IMR-90 (cell line): ENCODE measurements around the gene C2CD4C. TPM values are rescaled to one million over a fixed set of nuclear protein-coding genes. Genes with fewer than 3 reads are reported as not detected.

Experiments used
- ATAC-seq: fragments of 200-7000 bp; cut with Tn5 transposase; 2 replicates; pipeline ENCODE4 v1.9.1; 2020; ENCODE audit warnings: low read depth, mild to moderate bottlenecking, moderate library complexity
- BruUV-seq: library from RNA; stranded (reverse); fragments of 400-500 nt; replicated peaks from 2 replicates; lab custom pipeline; 2021; lab: Mats Ljungman, UMichigan
- CTCF ChIA-PET: fragments of 300-600 bp; formaldehyde crosslinking; extraction: SDS; loops from one replicate; lab custom pipeline; 2021; ENCODE audit warnings: antibody characterized with exemption; lab: Yijun Ruan, JAX
- POLR2A ChIA-PET: fragments of 300-600 bp; sonication (Branson Sonifier 250); formaldehyde crosslinking; loops from one replicate; lab custom pipeline; 2022; ENCODE audit warnings: antibody characterized with exemption; ENCODE audit not compliant: unreplicated experiment; lab: Charles Lee
- DNase-seq: peaks from one replicate; pipeline ENCODE4 v3.0.0; 2013
- H2AFZ ChIP-seq: replicated peaks from 2 replicates; pipeline ENCODE3; 2013; ENCODE audit warnings: low read length, mild to moderate bottlenecking; ENCODE audit not compliant: poor library complexity
- H2AK5ac ChIP-seq: 2 replicates; pipeline ENCODE4 v1.6.1; 2013; ENCODE audit warnings: low read depth, low read length, inconsistent platforms
- H2AK9ac ChIP-seq: replicated peaks from 2 replicates; pipeline ENCODE3; 2013; ENCODE audit warnings: mild to moderate bottlenecking, low read depth, low read length, moderate library complexity; ENCODE audit not compliant: poor library complexity
- H2BK120ac ChIP-seq: 2 replicates; pipeline ENCODE4 v1.6.1; 2013; ENCODE audit warnings: low read depth, low read length, inconsistent platforms
- H2BK15ac ChIP-seq: 3 replicates; pipeline ENCODE4 v1.6.1; 2013; ENCODE audit warnings: low read depth, low read length, inconsistent platforms
- H2BK20ac ChIP-seq: 2 replicates; pipeline ENCODE4 v1.6.1; 2013; ENCODE audit warnings: low read depth, mild to moderate bottlenecking, inconsistent platforms, low read length, moderate library complexity
- H2BK5ac ChIP-seq: 2 replicates; pipeline ENCODE4 v1.6.1; 2013; ENCODE audit warnings: mild to moderate bottlenecking, low read depth, low read length, inconsistent platforms; ENCODE audit not compliant: poor library complexity, severe bottlenecking
- H3K14ac ChIP-seq: replicated peaks from 2 replicates; pipeline ENCODE4 v1.6.1; 2013; ENCODE audit warnings: low read depth, low read length, inconsistent platforms
- H3K18ac ChIP-seq: 2 replicates; pipeline ENCODE4 v1.6.1; 2013; ENCODE audit warnings: low read depth, low read length, control low read depth
- H3K23ac ChIP-seq: 2 replicates; pipeline ENCODE4 v1.6.1; 2013; ENCODE audit warnings: low read depth, low read length, inconsistent platforms
- H3K27ac ChIP-seq: 2 replicates; pipeline ENCODE4 v1.5.1; 2013; ENCODE audit warnings: mild to moderate bottlenecking, control low read depth, low read length; ENCODE audit not compliant: insufficient read depth
- H3K27me3 ChIP-seq: 2 replicates; pipeline ENCODE4 v1.6.1; 2013; ENCODE audit warnings: low read length; ENCODE audit not compliant: control insufficient read depth, insufficient read depth
- H3K36me3 ChIP-seq: 2 replicates; pipeline ENCODE4 v1.6.1; 2013; ENCODE audit warnings: low read length, mixed read lengths; ENCODE audit not compliant: control insufficient read depth, insufficient read depth
- H3K4ac ChIP-seq: 2 replicates; pipeline ENCODE4 v1.6.1; 2013; ENCODE audit warnings: low read depth, low read length, inconsistent platforms
- H3K4me1 ChIP-seq: 2 replicates; pipeline ENCODE4 v1.6.1; 2013; ENCODE audit warnings: low read length, mixed read lengths; ENCODE audit not compliant: control insufficient read depth, insufficient read depth
- H3K4me2 ChIP-seq: 2 replicates; pipeline ENCODE4 v1.6.1; 2013; ENCODE audit warnings: low read depth, mild to moderate bottlenecking, control low read depth, low read length, moderate library complexity
- H3K4me3 ChIP-seq: 2 replicates; pipeline ENCODE4 v1.5.1; 2013; ENCODE audit warnings: low read depth, mild to moderate bottlenecking, control low read depth, low read length, moderate library complexity; ENCODE audit not compliant: insufficient read depth
- H3K56ac ChIP-seq: 2 replicates; pipeline ENCODE4 v1.6.1; 2013; ENCODE audit warnings: low read length, inconsistent platforms; ENCODE audit not compliant: insufficient read depth; ENCODE audit errors: extremely low read depth
- H3K79me1 ChIP-seq, 2 experiments: 2 replicates each; pipeline ENCODE4 v1.6.1; 2013; ENCODE audit warnings: low read length in 2 of 2, inconsistent platforms in 1 of 2, low read depth in 1 of 2
- H3K9ac ChIP-seq: 2 replicates; pipeline ENCODE4 v1.6.1; 2013; ENCODE audit warnings: low read depth, low read length, control low read depth
- H3K9me1 ChIP-seq: 2 replicates; pipeline ENCODE4 v1.6.1; 2013; ENCODE audit warnings: low read length, inconsistent platforms; ENCODE audit not compliant: insufficient read depth
- H3K9me3 ChIP-seq: 2 replicates; pipeline ENCODE4 v1.6.1; 2013; ENCODE audit warnings: low read length; ENCODE audit not compliant: control insufficient read depth, insufficient read depth
- H4K20me1 ChIP-seq: 2 replicates; pipeline ENCODE4 v1.6.1; 2013; ENCODE audit warnings: low read length, inconsistent platforms; ENCODE audit not compliant: insufficient read depth
- H4K5ac ChIP-seq: 2 replicates; pipeline ENCODE4 v1.6.1; 2013; ENCODE audit warnings: mild to moderate bottlenecking, low read depth, low read length, control low read depth
- H4K8ac ChIP-seq, 2 experiments: 2 replicates each; pipeline ENCODE4 v1.6.1; 2013; ENCODE audit warnings: low read depth in 2 of 2, low read length in 2 of 2, control low read depth in 1 of 2, inconsistent platforms in 1 of 2
- H4K91ac ChIP-seq: 2 replicates; pipeline ENCODE4 v1.6.1; 2013; ENCODE audit warnings: low read depth, low read length, inconsistent platforms; ENCODE audit not compliant: insufficient read depth
- BHLHE40 ChIP-seq: fragments of 150-350 bp; IDR thresholded peaks from 2 replicates; pipeline ENCODE4 v1.6.1; 2016; ENCODE audit warnings: mild to moderate bottlenecking, low read depth, low read length
- CEBPB ChIP-seq: IDR thresholded peaks from 2 replicates; pipeline ENCODE4 v1.6.1; 2012; ENCODE audit warnings: low read depth, low read length, improper control_type of control experiment
- CHD1 ChIP-seq: IDR thresholded peaks from 2 replicates; pipeline ENCODE4 v1.6.1; 2012; ENCODE audit warnings: low read depth, low read length, improper control_type of control experiment
- FOS ChIP-seq: fragments of 150-350 bp; IDR thresholded peaks from 2 replicates; pipeline ENCODE4 v1.6.1; 2016; ENCODE audit warnings: low read depth, low read length
- MAFK ChIP-seq: IDR thresholded peaks from 2 replicates; pipeline ENCODE4 v1.6.1; 2012; ENCODE audit warnings: low read depth, low read length, improper control_type of control experiment
- MAZ ChIP-seq: IDR thresholded peaks from 2 replicates; pipeline ENCODE4 v1.6.1; 2012; ENCODE audit warnings: low read depth, mild to moderate bottlenecking, low read length, improper control_type of control experiment, moderate library complexity, borderline replicate concordance
- NFE2L2 ChIP-seq: fragments of 150-350 bp; IDR thresholded peaks from 2 replicates; pipeline ENCODE4 v1.6.1; 2016; ENCODE audit warnings: low read depth, mild to moderate bottlenecking, low read length
- POLR2A ChIP-seq: IDR thresholded peaks from 2 replicates; pipeline ENCODE4 v1.6.1; 2012; ENCODE audit warnings: mild to moderate bottlenecking, low read depth, low read length
- RCOR1 ChIP-seq: IDR thresholded peaks from 2 replicates; pipeline ENCODE4 v1.6.1; 2012; ENCODE audit warnings: mild to moderate bottlenecking, low read length, improper control_type of control experiment; ENCODE audit not compliant: insufficient replicate concordance
- RFX5 ChIP-seq: IDR thresholded peaks from 2 replicates; pipeline ENCODE4 v1.8.0; 2012; ENCODE audit warnings: low read depth, mild to moderate bottlenecking, low read length, moderate library complexity
- WGBS, 2 experiments: methylation state at CpG; one replicate each; pipeline versions ENCODE4 v1.1.5 to v1.1.7; 2013; ENCODE audit warnings: missing lambda C conversion rate in 2 of 2; ENCODE audit not compliant: insufficient read length in 1 of 2; ENCODE audit errors: extremely low coverage in 2 of 2; 5-methylcytosine and 5-hydroxymethylcytosine counted together
- dilution Hi-C: fragments of 300-500 bp; cut with HindIII; formaldehyde crosslinking; loops from one replicate; pipeline ENCODE4 v1.14.3; 2018; ENCODE audit warnings: low sequenced_read_pairs; ENCODE audit not compliant: unreplicated experiment
- in situ Hi-C: fragments of 300-500 bp; cut with MboI; formaldehyde crosslinking; loops from 3 replicates; pipeline ENCODE4 v1.14.3; 2019; ENCODE audit warnings: low sequenced_read_pairs, inconsistent platforms, mixed read lengths
- intact Hi-C: fragments of 100-400 bp; cut with micrococcal nuclease; formaldehyde crosslinking; loops from 2 replicates; pipeline ENCODE4 v1.10.0; 2022
- polyA plus RNA-seq, 3 experiments: library from polyadenylated mRNA; depleted of rRNA; stranded (reverse); fragments of >200 nt; gene quantifications; 2 replicates each; pipeline ENCODE4 v1.2.3, GENCODE V29; 2012; ENCODE audit warnings: low replicate concordance in 1 of 3
- total RNA-seq: library from RNA; depleted of rRNA; stranded (reverse); fragments of >200 nt; gene quantifications from 2 replicates; pipeline ENCODE4 v1.2.3, GENCODE V29; 2012
- TF ChIP-seq, protein P1 (sequence below): conservative IDR thresholded peaks from 2 replicates; pipeline ENCODE4 v1.5.1; 2012; ENCODE audit warnings: mild to moderate bottlenecking, low read depth, low read length, improper control_type of control experiment
- TF ChIP-seq, protein P2 (sequence below): fragments of 150-350 bp; IDR thresholded peaks from 2 replicates; pipeline ENCODE4 v1.6.1; 2017; ENCODE audit warnings: mild to moderate bottlenecking, antibody characterized with exemption, low read length, low read depth

C2CD4C gene
- total and polyA plus RNA-seq, 2 of the 4 experiments (the other 2 are of a cell fraction), result under 0.01 to 0.07 TPM

DNA sequence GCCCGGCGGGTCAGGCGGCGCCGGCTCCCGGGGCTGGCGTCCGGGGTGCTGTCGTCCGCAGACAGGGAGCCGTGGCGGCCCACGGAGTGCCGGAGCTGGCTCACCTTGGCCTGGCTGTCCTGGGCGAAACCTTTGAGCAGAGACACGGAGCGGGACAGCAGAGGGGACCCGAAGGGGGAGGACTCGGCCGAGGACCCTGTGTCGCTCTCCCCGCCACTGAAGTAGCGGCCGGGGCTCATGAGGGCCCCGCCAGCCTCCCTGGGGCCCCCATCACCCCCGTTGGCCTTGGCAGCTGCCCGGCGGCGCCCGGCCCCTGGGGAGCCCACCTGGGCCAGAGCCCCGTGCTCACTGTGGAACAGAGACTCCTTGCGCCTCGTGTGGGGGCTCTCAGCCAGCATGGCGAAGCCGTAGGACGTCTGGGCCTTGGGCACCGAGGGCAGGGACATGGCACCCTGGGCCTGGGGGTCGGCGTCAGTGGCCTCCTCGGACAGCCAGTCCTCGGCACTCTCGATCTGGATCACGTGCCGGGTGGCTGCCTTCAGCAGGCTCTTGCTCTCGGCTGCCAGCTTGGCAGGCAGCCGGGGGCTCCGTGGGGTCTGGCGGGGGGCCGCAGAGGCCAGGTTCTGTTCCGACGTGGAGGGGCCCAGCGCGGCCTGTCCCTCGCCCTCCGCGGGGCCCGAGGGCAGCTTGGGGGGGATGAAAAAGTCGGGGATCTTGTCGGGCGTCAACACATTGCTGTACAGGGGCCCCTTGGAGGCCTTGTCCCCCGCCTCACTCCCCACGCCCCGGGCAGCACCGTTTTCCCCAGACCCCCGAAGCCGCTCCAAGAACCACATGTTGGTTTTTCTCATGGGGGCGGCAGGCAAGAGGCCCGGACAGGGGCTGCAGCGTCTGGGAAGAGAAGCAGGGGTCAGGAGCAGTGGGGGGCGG, 1.2 kb downstream of the C2CD4C start:
- H2BK120ac ChIP-seq, result no peak overlapping the region
- 92% methylated on average over 18 of the region's 70 CpGs; no CpG with 5 or more reads in 1 of the 2 experiments for WGBS, 2 experiments
- no peak overlapping the region for H4K8ac ChIP-seq
- peaks cover 5% of the 10 kb centered on the region; the same call in 1 of the 2 replicates for H4K20me1 ChIP-seq
- H3K18ac ChIP-seq, result no peak overlapping the region
- POLR2A ChIA-PET, result no interaction called here
- H3K9ac ChIP-seq, result no peak overlapping the region
- H3K4me1 ChIP-seq, result no peaks in the 10 kb centered on the region
- BruUV-seq, result no TSS peak
- DNase-seq, result no peak
- no peaks in the 10 kb centered on the region for H3K9me3 ChIP-seq
- H3K56ac ChIP-seq, result no peak overlapping the region
- H4K91ac ChIP-seq, result no peak overlapping the region
- TF ChIP-seq, protein P1, sequence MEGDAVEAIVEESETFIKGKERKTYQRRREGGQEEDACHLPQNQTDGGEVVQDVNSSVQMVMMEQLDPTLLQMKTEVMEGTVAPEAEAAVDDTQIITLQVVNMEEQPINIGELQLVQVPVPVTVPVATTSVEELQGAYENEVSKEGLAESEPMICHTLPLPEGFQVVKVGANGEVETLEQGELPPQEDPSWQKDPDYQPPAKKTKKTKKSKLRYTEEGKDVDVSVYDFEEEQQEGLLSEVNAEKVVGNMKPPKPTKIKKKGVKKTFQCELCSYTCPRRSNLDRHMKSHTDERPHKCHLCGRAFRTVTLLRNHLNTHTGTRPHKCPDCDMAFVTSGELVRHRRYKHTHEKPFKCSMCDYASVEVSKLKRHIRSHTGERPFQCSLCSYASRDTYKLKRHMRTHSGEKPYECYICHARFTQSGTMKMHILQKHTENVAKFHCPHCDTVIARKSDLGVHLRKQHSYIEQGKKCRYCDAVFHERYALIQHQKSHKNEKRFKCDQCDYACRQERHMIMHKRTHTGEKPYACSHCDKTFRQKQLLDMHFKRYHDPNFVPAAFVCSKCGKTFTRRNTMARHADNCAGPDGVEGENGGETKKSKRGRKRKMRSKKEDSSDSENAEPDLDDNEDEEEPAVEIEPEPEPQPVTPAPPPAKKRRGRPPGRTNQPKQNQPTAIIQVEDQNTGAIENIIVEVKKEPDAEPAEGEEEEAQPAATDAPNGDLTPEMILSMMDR, result no peak
- no peak for TF ChIP-seq RCOR1
- TF ChIP-seq MAFK, result no peak
- TF ChIP-seq, protein P2, sequence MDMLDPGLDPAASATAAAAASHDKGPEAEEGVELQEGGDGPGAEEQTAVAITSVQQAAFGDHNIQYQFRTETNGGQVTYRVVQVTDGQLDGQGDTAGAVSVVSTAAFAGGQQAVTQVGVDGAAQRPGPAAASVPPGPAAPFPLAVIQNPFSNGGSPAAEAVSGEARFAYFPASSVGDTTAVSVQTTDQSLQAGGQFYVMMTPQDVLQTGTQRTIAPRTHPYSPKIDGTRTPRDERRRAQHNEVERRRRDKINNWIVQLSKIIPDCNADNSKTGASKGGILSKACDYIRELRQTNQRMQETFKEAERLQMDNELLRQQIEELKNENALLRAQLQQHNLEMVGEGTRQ, result no peak
- no peak for TF ChIP-seq RFX5
- no peak for TF ChIP-seq BHLHE40
- no peak for TF ChIP-seq CHD1
- TF ChIP-seq NFE2L2, result no peak
- TF ChIP-seq MAZ, result no peak
- no peak for TF ChIP-seq CEBPB
- TF ChIP-seq FOS, result no peak
- TF ChIP-seq POLR2A, result no peak
- no peaks in the 10 kb centered on the region for H3K79me1 ChIP-seq
- no peak overlapping the region for H2BK5ac ChIP-seq
- no peak overlapping the region for H3K27ac ChIP-seq
- no peak overlapping the region for H2AK5ac ChIP-seq
- no peak overlapping the region for H2BK15ac ChIP-seq
- no peak overlapping the region for H2AK9ac ChIP-seq
- H3K27me3 ChIP-seq, result peaks cover 41% of the 10 kb centered on the region
- H3K36me3 ChIP-seq, result no peaks in the 10 kb centered on the region
- H3K4ac ChIP-seq, result no peak overlapping the region
- no peak overlapping the region for H2AFZ ChIP-seq
- no peak overlapping the region for H3K4me2 ChIP-seq
- no peak overlapping the region for H2BK20ac ChIP-seq
- intact Hi-C loops (no loop called here), in situ Hi-C loops (no loop called here), dilution Hi-C loops (no loop called here)
- H4K5ac ChIP-seq, result no peak overlapping the region
- H3K23ac ChIP-seq, result no peak overlapping the region
- no peak overlapping the region for H3K4me3 ChIP-seq
- ATAC-seq, result no peak
- CTCF ChIA-PET, result no interaction called here
- no peaks in the 10 kb centered on the region for H3K9me1 ChIP-seq
- no peak overlapping the region for H3K14ac ChIP-seq
